Measurements from ENCODE around the gene SPATA46.

SPATA46 gene

DNA sequence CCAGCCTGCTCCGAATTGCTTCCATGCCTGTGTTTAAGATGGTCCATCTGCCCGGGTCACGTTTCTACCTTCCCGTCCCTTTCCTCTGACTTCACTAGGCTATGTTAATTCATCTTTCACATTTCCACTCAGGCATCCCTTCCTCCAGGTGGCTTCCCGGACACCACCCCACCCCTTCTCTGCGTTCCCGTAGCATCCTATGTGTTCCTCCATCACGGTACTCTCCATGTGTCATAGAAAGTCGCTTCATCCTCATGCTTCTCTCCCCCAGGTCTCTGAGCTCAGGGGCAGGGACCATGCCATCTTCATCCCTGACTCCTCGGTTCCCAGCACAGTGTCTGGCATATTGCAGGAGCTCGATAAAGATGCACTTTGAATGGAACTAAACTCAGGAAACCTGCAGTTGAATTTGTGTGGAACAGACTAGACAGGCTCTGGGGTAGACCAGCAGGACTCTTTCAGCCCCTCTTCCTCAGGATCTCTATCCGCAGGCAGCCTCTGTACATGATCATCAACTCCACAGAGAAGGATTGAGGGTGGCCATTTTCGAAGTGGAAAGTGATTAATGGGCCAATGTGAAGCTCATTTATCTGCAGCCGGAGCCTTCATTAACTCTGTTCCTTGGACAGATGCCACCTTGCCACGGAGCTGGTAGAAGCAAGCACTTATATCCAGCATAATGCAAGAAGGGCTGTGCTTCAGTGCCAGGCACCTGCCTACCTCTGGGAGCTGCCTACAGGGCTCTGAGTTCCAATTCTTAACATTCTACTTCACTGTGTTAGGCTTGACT is 13.9 kb upstream of the SPATA46 start:
- no peak for DNase-seq

DNA sequence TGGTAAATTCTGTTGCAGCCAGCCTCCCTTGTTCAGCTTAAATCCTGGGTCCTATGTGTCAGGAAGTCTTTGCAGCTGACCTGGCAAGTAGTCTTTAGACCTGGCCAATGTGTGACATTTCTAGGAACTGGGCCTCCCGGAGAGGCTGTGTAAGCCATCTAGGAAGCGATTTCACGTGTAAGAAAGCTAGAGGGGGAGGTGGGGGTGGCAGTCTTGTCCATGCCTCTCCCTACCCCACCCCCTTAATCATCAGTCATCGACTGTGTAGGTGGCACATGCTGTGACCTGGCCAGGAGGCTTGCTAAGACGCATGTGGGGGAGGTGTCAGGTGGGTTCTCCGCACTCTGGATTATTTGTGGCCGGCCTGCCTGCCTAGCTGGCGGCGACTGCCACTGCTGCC is 13.3 kb upstream of the SPATA46 start:
- DNase-seq, result no peak

DNA sequence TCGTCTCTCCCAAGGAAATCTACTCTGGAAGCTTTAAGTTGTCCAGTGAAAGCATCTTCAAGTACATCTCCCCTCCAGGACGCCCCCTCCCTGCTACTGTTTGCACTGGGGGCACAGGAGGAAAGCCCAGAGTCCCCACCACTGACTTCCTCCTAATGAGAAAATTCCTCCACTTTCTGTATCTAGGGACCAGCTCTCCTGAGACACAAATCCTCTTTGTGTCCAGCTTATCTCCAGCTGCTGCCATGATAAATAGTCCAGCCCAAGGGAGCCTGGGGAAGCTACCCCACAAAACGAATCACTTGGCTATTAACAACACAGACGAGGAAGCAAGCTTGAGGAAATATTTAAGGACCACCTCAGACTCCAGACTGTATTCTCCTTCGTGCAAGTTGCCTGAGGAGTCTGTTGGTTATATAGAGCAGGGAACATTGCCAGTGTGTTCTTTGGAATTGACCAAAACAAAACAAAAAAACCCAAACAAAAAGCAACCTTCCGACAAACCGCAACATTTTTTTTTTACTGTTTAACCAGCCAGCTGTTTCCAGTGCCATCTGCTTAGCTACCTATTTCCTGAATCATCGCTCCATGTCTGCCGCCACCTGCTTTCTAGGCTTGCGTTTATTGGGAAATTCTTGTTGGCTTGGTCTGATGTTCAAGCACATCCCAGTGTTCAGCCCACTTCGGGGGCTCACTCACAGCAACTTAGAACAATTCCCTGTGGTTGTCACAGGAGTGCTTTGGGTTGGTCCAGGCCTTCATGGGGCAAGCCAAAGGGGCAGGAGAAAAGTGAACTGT is 12.6 kb upstream of the SPATA46 start:
- no peak for DNase-seq

DNA sequence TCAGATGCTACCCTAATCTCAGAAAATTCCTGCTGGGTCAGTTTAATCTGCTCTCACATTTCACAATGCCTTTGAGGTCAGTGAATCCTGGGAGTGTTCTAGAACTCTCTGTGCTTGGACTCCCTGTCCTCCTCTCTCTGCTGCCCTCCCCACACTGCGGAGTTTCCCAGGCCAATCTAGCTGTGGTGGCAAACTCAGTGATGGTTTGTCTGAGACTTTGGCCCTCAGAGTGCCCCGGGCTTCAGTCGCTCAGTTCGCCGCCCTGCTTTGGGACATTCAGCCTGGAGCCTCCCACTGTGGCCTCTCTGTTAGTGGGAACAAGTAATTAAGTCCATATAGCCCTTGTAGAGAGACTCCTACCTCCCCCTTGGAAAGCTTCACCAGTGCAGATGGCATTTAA is 12.0 kb upstream of the SPATA46 start:
- DNase-seq, result no peak

DNA sequence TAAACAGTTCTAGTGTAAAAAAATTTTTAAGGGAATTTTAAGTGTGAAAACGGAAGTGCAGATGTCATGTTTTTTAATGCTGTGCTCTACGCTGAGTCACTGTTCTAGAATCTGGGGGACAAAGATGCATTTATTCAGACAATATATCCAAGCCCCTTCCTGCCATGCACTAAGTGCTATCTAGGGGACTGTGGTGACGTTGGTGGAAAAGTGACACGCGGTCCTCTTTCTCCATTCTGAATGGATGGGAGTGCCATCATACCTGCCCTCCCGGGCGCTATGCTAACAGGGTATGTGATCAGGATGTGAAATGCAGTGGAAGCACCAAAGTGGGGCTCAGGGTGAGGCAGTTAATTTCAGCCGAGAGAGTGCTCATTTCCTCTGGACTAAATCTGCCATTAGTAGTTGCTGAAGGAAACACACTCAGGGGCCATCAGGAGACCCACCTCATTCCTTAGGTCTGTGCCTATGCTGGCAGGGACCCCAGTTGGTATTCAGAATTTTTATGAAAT is 11.5 kb upstream of the SPATA46 start:
- DNase-seq, result no peak

DNA sequence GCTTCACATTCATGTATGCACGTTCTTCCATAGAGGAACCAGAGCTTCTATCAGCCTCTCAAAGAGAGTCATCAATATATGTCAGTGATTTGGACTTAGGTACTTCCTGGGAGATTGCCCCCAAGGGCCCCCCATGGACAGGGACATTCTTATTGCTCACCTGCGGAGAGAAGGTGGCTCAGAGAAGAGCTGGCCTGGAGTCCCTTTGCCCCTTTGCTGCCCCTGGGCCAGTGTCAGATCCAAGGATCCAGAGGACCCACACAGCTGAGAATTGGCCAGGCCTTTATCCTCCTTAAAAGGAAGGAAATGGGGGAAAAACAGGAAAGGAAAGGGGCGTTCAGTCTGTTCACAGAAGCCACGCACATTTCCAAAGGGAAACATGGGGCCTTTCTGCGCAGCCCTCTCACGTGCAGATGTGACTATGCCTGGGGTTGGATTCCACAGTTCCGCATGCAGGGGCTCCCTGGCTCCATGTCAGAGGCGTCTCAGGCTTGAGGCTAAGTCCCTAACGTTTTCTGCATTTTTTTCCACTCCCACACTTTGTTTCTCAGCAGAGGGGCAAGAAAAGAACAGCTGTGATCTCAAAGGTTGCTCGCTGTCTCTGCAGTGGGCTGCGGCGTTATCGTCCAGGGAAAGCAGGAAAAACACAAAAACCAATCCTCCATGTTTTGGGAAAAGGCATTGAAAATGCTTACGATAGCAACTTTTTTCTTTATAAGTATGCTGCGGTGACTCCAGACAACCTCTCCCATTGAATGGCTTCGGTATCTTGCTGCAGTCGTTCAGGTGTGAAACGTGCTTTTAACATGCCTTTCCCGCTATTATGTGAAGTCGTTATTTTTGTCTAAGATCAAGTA is 10.8 kb upstream of the SPATA46 start:
- DNase-seq, result no peak

DNA sequence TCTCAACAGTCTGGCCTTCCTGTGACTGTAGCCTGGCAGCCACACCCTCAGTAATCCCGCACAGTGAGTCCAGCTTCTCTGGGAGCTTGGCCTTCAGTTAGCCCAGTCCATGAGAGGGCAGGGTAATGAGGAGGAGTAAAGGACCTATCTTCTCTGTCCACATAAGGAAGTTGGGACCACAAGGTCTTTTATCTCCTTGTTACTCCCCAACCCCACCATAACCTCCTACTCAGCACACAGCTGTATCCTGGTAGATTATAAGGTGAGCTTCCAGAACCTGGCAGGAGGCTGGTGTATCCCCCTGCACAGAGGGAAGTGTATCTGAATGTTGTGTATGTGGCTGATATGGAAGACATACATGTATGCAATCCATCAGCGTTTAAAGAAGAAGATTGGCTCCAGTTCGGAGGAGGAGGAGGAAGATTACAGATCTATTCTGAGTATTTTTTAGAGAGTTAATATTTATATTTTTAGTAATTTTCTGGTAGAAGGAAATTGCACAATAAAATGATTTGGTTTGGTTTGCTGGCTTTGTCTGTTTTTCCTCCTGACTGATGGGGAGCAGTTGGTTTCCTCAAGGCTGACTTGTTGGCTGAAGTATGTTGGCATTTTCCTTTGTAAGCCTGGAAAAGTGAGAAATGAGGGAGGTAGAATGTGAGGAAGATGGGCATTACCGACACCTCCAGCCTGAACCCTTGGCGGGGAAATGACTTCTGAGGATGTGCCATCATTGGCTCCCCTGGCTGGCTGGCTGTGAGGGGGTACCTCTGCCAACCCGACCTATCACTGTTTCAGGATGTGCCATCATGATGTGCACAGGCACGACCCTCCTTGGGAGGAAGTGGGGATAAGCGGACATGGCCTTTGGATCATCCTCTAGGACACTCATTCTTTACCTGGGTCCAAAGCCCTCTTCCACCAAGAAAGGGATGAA is 9.9 kb upstream of the SPATA46 start:
- no peak for DNase-seq

DNA sequence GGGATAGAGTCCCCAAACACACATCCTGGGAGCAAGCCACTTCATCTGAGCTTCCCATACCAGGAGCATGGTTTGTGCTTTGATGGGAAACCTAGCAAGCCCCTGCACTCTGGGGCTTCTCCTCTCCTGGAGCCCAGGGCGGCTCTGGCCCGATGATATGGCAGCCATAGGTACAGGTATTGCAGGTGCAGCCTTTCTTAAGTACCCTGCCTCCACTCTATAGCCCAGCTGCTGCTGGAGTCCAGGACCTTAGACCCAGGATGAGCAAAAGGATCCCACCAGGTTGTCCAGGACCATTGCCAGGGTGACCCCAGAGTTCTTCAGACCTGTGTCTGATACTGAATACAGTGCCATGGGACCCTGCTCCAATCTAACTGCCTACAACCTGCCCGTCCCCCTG is 9.0 kb upstream of the SPATA46 start:
- no peak for DNase-seq

DNA sequence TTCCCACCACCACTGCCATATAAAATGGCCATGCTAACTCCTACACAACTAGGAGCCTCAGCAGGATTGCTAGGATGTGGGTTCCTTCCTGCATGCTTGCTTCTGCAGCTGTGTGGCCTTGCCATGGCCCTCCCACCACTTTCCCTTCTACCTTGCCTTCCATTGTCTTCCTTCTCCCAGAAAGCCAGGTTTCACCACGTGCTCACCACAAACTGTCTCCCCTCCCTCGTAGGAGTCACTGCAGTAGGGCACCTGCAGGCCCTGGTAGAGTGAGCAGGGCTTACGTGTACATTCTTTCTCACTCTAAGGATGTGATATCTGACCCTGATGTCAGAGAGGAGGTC is 8.6 kb upstream of the SPATA46 start:
- no peak for DNase-seq

DNA sequence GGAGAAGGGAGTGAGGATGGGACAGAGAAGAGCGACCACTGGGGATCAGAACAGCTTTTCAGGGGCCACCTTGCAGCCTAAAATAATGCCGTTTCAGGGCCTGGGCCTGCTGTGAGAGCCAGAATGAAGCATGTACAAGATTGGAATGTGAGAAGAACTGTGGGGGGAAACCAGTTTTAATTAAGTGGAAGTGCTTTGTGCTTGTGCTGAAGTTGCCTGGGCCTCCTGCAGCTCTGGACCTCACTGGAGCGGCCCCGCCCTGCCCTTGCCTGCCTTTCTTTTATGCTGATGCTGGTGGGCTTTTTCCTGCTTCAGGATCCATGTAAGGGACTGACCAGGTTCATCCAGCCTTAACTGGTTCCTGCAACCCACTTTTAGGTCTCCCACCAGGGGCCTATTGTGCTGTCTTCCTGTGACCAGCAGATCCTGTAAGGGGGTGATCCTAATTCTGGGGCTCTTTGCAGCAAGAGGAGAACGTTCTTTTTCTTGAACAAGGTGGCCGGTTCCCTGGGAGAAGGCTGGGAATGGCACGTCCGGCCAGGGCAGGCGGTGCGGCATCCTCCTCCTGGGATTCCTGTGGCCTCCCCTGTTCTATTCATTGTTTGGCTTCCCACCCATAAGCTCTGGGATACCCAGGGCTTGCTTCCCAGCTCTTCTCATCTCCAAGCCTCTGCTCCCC is 8.1 kb upstream of the SPATA46 start:
- DNase-seq, result no peak

DNA sequence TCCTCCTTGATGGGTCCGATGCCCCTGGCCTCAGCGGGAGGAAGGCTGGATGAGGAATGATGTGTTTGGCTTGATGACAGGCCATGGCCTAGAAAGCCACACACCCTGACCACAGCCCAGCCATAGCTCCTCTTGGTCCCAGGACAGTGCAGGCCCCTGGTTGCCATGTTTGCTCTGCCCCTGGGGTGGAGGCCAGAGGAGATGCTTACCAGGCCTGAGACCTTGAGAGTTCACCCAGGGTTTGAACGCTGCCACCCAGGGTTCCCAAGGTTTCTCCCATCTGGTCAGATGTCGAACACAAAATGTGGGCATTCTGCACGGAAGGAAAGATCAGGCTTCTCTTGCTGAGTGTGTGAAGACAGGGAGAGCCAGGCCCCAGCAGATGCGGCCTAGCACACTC is 7.5 kb upstream of the SPATA46 start:
- DNase-seq, result no peak

DNA sequence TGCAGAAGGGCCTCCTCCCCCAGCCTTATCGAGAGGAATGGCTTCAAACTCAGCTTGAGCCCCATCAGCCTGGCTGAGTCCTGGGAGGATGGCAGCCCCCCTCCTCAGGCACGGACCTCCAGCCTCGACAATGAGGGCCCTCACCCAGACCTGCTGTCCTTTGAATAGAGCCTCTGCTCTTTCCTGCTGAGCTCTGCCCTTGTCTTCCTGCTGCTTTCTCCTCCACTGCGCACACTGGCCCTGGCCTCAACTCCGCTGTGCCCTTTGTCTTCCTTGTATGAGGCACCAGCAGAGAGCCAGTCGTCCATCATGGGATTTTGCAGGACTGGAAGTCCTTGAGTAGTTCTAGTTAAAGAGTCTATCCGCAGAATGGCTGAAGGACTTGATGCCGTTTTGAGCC is 6.9 kb upstream of the SPATA46 start:
- DNase-seq, result no peak

DNA sequence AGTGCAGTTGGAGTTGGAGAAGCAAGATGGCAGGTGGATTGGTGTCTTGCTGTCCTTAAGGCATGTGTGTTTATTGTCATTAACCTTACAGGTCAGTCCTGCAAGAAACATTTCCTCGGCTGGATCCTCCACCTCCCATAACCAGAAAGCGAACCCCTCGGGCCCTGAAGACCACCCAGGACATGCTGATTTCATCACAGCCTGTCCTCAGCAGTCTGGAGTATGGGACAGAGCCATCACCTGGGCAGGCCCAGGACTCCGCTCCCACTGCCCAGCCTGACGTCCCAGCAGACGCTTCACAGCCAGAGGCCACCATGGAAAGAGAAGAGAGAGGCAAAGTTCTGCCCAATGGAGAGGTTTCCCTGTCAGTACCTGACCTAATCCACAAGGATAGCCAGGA is 6.4 kb upstream of the SPATA46 start:
- no peak for DNase-seq

DNA sequence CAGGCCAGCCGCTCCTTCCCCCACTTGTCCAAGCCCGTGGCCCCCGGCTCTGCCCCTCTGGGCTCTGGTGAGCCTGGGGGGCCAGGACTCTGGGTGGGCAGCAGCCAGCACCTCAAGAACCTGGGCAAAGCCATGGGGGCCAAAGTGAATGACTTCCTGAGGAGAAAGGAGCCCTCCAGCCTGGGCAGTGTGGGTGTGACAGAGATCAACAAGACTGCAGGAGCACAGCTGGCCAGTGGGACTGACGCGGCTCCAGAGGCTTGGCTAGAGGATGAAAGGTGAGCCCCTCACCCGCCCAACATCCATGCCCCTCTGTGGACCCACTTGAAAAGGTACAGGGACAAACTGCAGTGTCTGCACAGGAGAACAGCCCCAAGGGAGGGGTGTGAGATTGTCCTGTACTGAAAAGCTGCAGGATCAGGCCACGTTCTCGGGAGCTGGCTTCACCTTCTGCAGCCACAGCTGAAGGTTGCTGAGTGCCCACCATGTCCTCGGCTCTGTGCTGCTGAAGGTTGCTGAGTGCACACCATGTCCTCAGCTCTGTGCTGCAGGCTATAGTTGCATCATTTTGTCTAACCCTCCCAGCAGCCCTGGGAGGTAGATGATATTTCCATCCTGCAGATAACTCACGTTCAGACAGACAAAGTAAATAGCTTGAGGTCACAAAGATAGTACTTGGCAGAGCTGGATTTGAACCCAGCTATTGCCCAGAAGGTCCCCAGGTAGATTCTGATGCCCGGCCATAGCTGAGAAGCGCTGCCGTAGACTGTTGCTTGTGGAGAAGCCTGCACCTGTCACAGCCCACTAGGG is 5.5 kb upstream of the SPATA46 start:
- DNase-seq, result no peak

DNA sequence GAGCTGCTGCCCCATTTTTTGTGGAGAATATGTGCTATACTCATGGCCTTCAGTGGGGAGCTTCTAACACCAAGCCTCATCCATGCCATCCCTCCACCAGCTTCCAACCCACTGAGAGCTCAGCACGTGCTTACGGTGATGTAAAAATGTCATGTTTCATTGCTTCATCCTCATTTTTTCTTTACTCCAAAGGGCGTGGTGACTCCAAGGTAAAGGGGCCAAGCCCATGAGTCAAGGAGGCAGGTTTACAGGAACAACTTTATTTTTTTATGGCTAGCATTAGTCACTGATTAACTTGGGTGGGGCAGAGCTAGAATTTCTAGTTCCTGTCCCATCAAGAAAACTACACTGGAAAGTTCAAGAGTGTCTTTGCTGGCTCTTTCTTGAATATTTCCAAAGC is 4.7 kb upstream of the SPATA46 start, which contains the start of gene C1orf226:
Gene C1orf226, plus strand, starts transcription at position 346 of the 400 bp plus-strand sequence. CDS start 174 bp downstream, outside the sequence.
- DNase-seq, result no peak

DNA sequence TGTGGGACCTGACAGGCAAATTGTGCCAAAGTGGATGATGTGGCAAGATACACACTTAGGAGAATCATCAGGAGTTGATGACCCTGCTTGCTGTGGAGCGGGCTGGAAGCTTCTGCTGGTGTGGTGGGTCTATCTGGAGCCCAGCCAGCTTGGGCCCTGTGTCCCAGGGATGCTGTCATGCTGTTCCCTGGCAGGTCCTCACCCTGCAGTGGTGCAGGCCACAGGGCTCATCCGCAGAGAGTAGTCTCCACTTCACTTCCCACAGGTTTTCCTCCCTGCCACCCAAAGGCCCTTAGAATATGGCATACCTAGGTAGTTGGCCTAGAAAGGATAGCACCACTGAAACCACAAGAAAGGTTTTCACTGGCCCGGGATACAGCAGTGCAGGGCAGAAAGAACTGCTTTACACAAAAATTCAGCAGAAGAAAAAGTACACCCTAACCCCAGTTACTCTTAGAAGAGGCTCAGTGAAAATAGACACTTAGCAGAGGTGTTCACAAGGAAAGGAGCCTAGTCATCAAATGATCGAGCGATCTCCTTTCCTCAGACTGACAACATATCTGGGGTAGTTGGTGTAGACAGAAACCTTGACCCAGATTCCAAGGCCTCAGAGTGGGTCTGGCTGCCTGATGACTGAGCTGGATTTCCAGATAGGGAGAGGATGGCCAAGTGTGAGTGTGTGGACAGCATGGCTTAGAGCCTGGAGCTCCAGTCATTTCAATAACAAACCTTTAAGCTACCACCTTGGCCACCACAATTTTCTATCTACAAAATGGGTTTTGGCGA is 3.6 kb upstream of the SPATA46 start:
- no peak for DNase-seq

DNA sequence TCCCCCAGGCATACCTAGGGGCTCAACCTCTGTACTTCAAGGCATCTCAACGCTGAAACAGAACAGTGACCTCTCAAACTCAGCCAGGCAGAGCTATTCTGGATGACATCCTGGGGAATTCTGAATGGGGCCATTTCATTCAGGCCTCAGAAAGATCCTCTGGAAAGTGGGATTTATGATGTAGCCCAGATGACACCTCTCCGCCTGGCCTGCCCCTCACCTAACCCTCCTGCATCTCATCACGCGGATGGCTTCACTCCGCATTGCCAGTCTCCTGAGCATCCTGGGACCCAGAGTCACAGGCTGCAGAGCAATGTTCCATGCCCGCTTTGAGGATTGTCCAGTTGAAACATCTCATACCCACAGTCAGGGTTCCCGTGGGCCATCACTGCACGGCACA is 1.2 kb downstream of the SPATA46 start:
- DNase-seq, result no peak

DNA sequence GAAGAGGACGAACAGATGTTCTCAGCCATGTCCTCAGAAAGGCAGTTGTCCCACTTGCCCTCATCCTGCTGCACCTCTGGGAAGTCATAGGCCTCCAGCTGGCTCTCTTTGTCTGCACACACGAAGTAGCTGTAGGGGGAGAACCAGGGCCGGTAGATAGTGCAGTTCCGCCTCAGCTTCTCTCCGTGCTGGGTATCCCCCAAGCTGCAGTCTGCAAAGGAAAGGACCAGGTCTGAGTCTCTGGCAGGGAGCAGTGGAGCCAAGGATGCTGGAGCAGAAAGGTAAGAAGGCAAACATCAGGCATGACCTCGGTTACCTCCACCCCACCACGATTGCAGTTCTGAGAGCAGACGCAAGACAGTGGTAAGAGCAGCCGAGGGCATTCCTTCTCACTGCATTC is 2.2 kb downstream of the SPATA46 start:
- DNase-seq, result no peak

DNA sequence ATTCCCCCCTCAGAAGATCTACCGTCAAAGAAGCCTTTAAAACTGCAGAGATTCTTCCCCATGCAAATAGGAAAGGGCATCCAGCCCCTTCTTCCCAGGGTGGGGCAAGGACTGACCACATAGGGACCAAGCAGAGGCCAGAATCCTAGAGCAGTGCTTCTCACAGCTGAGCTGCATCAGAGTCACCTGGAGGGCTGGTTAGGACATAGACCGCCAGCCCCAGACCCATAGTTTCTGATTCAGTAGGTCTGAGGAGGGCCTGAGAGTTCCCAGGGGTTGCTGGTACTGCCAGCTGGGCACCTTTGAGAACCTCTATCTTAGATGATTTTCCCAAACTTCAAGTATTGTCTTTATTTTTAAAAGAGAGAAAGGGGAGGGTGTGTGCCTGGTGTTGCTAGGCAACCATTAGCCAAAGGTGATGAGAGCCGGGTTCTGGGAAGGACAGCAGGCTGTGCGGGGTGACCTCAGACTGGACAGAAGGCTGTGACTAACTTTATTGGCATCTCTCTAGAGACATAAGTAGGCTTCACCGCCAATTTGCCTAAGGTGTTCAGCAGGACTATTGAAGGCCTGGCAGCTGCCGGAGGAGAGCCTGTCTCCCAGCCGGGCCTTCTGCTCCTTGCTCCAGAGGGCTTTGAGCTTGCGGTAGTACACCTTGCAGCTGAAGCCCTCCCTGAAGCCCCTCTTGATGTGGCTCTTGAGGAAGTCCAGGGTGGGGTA is 3.0 kb downstream of the SPATA46 start:
- DNase-seq, result no peak

Data from CD4-positive, alpha-beta T cell treated with Interleukin-6 for 4 hours (primary cell).